HCT116 (cell line): Measurements from ENCODE around the gene TMEM258. TPM values are rescaled to one million over a fixed set of nuclear protein-coding genes. Genes with fewer than 3 reads are reported as not detected.

Experiments
- ATAC-seq: fragments of 200-7000 bp; cut with Tn5 transposase; 2 replicates; pipeline ENCODE4 v1.9.1; 2020; ENCODE audit warnings: mild to moderate bottlenecking, moderate library complexity
- BruUV-seq: library from RNA; stranded (reverse); fragments of 400-500 nt; replicated peaks from 2 replicates; lab custom pipeline; 2021; lab: Mats Ljungman, UMichigan
- CTCF ChIA-PET: fragments of 300-600 bp; sonication (Branson Sonifier 250); formaldehyde crosslinking; loops from one replicate; lab custom pipeline; 2021; ENCODE audit warnings: antibody characterized with exemption; lab: Charles Lee
- POLR2A ChIA-PET: fragments of 300-600, 350-600 bp; sonication (Branson Sonifier 250); formaldehyde crosslinking; loops from one replicate; lab custom pipeline; 2021; ENCODE audit warnings: antibody characterized with exemption; lab: Charles Lee
- RAD21 ChIA-PET, 2 experiments: fragments of 300-600 bp; sonication (Branson Sonifier 250); formaldehyde crosslinking; loops; one replicate each; lab custom pipeline; 2023; ENCODE audit warnings: low total read pairs in 2 of 2; ENCODE audit not compliant: uncharacterized antibody in 2 of 2, unreplicated experiment in 2 of 2, low non-redundant PET in 1 of 2; lab: Charles Lee
- DNase-seq: peaks from one replicate; pipeline ENCODE4 v3.0.0-alpha.2; 2010; ENCODE audit warnings: low read depth, low spot score
- H2AFZ ChIP-seq: fragments of 200-600 bp; shearing (Covaris generic), sonication (generic); 2 replicates; pipeline ENCODE4 v1.6.1; 2017; ENCODE audit warnings: low read depth, mixed run types, mixed read lengths, antibody characterized with exemption, low read length; ENCODE audit not compliant: poor library complexity, severe bottlenecking
- H3K27ac ChIP-seq: 2 replicates; pipeline ENCODE4 v1.5.1; 2012; ENCODE audit warnings: low read depth, low read length
- H3K27me3 ChIP-seq: fragments of 200-600 bp; sonication (generic); 2 replicates; pipeline ENCODE4 v1.6.1; 2016; ENCODE audit warnings: mixed run types, low read length, mixed read lengths; ENCODE audit not compliant: insufficient read depth
- H3K36me3 ChIP-seq, 2 experiments: fragments of 200-500 bp in 1 of 2; fragments of 200-600 bp in 1 of 2; sonication (Bioruptor generic) in 1 of 2; sonication (generic) in 1 of 2; 2 replicates each; pipeline versions ENCODE4 v1.5.1 to v1.6.1; 2014 to 2016; ENCODE audit warnings: low read length in 2 of 2, inconsistent platforms in 1 of 2, mixed read lengths in 1 of 2, mixed run types in 1 of 2; ENCODE audit not compliant: insufficient read depth in 2 of 2, control insufficient read depth in 1 of 2
- H3K4me1 ChIP-seq, 2 experiments: fragments of 200-600 bp in 1 of 2; sonication (generic) in 1 of 2; 2 replicates each; pipeline versions ENCODE4 v1.5.1 to v1.6.1; 2012 to 2017; ENCODE audit warnings: low read length in 2 of 2, inconsistent platforms in 1 of 2, mild to moderate bottlenecking in 1 of 2, mixed read lengths in 1 of 2, mixed run types in 1 of 2, moderate library complexity in 1 of 2; ENCODE audit not compliant: insufficient read depth in 2 of 2, control insufficient read depth in 1 of 2
- H3K4me2 ChIP-seq: fragments of 200-600 bp; sonication (generic); 2 replicates; pipeline ENCODE4 v1.6.1; 2017; ENCODE audit warnings: mixed run types, low read length, mixed read lengths
- H3K4me3 ChIP-seq, 2 experiments: fragments of 200-600 bp in 1 of 2; sonication (generic) in 1 of 2; replicated peaks in 1 of 2; 2 replicates each; pipeline ENCODE4 v1.5.1; 2011 to 2016; ENCODE audit warnings: low read length in 2 of 2, control low read depth in 1 of 2, low read depth in 1 of 2, mild to moderate bottlenecking in 1 of 2, mixed read lengths in 1 of 2, mixed run types in 1 of 2
- H3K79me2 ChIP-seq: fragments of 200-600 bp; sonication (generic); 2 replicates; pipeline ENCODE4 v1.6.1; 2017; ENCODE audit warnings: mild to moderate bottlenecking, mixed run types, low read length, moderate library complexity, mixed read lengths; ENCODE audit not compliant: insufficient read depth
- H3K9ac ChIP-seq: fragments of 200-600 bp; sonication (generic); 2 replicates; pipeline ENCODE4 v1.6.1; 2016; ENCODE audit warnings: low read length, mixed read lengths
- H3K9me2 ChIP-seq: fragments of 200-600 bp; sonication (generic), shearing (Covaris generic); 2 replicates; pipeline ENCODE4 v1.6.1; 2017; ENCODE audit warnings: mixed run types, mild to moderate bottlenecking, moderate library complexity; ENCODE audit not compliant: insufficient read depth
- H3K9me3 ChIP-seq, 2 experiments: fragments of 200-500 bp in 1 of 2; fragments of 200-600 bp in 1 of 2; sonication (Bioruptor generic) in 1 of 2; sonication (generic) in 1 of 2; 2 replicates each; pipeline ENCODE4 v1.6.1; 2014 to 2017; ENCODE audit warnings: low read length in 2 of 2, mixed read lengths in 2 of 2, inconsistent platforms in 1 of 2, low read depth in 1 of 2, mild to moderate bottlenecking in 1 of 2, mixed run types in 1 of 2, moderate library complexity in 1 of 2; ENCODE audit not compliant: control insufficient read depth in 1 of 2, insufficient read depth in 1 of 2
- H4K20me1 ChIP-seq: fragments of 200-600 bp; sonication (generic), shearing (Covaris generic); 2 replicates; pipeline ENCODE4 v1.6.1; 2017; ENCODE audit warnings: mixed run types, mild to moderate bottlenecking, moderate library complexity; ENCODE audit not compliant: insufficient read depth
- CBX3 ChIP-seq: IDR thresholded peaks from 2 replicates; pipeline ENCODE4 v1.6.1; 2012; ENCODE audit warnings: low read depth
- CEBPB ChIP-seq: IDR thresholded peaks from 2 replicates; pipeline ENCODE4 v1.6.1; 2012; ENCODE audit warnings: low read depth
- EGR1 ChIP-seq: IDR thresholded peaks from 2 replicates; pipeline ENCODE4 v1.6.1; 2012; ENCODE audit warnings: low read depth
- EZH2 ChIP-seq: fragments of 200-600 bp; sonication (generic); IDR thresholded peaks from 2 replicates; pipeline ENCODE4 v1.6.1; 2017; ENCODE audit warnings: antibody characterized with exemption, mixed run types
- JUND ChIP-seq: IDR thresholded peaks from 2 replicates; pipeline ENCODE4 v1.6.1; 2012
- REST ChIP-seq: IDR thresholded peaks from 2 replicates; pipeline ENCODE4 v1.6.1; 2012; ENCODE audit warnings: low read depth
- SIN3A ChIP-seq: IDR thresholded peaks from 2 replicates; pipeline ENCODE4 v1.6.1; 2012; ENCODE audit warnings: low read depth
- SRF ChIP-seq: IDR thresholded peaks from 2 replicates; pipeline ENCODE4 v1.6.1; 2012; ENCODE audit warnings: low read depth
- ZFX ChIP-seq: fragments of 450-650 bp; IDR thresholded peaks from 2 replicates; pipeline ENCODE4 v1.6.1; 2017
- intact Hi-C: fragments of 100-400 bp; cut with micrococcal nuclease; formaldehyde crosslinking; loops from 2 replicates; pipeline ENCODE4 v1.10.0; 2022
- total RNA-seq: library from RNA; stranded (reverse); gene quantifications from one replicate; pipeline ENCODE4 v1.2.1, GENCODE V29; 2021; ENCODE audit not compliant: unreplicated experiment

Gene TMEM258
- total RNA-seq, 1 experiment from 2014 or later: 160 TPM

GRCh38 chr11:61742391-61742790 is 50.0 kb downstream of the TMEM258 start:
- H3K4me3 ChIP-seq: no peak overlapping the region

More at GRCh38 chr11:61742391-61742790, 50.0 kb downstream of the TMEM258 start:
- Histone ChIP-seq H3K4me1 (peaks cover 0 to 3% of the 10 kb centered on the region in 2 experiments; a peak in 2 of 4 replicates), H3K9me3 (no peaks in the 10 kb centered on the region), H4K20me1 (no peaks in the 10 kb centered on the region), H3K9ac (no peak overlapping the region), H3K36me3 (no peaks in the 10 kb centered on the region), H3K9me2 (no peaks in the 10 kb centered on the region), H3K27ac (no peak overlapping the region), H2AFZ (no peak overlapping the region), H3K4me2 (no peak overlapping the region), H3K79me2 (no peaks in the 10 kb centered on the region), H3K27me3 (no peaks in the 10 kb centered on the region)
- ChIA-PET RAD21 (no interaction called here), POLR2A (no interaction called here), CTCF (interaction anchor here (2.8 kb wide), 1 partner anchor 9 kb away, joined by 13 read pairs; no protein-coding TSS in a partner anchor)
- DNase-seq (no peak), ATAC-seq (no peak)
- no peak for TF ChIP-seq JUND
- no peak for TF ChIP-seq CEBPB
- no peak for TF ChIP-seq SIN3A
- TF ChIP-seq CBX3: no peak
- TF ChIP-seq ZFX: no peak
- no peak for TF ChIP-seq SRF
- TF ChIP-seq EGR1: no peak
- no peak for TF ChIP-seq REST
- no peak for TF ChIP-seq EZH2
- BruUV-seq: no TSS peak
- intact Hi-C loops: no loop called here
